ENCODE results near the gene STARD4. TPM values are rescaled to one million over a fixed set of nuclear protein-coding genes. Genes with fewer than 3 reads are reported as not detected.

STARD4 gene
- polyA plus RNA-seq, 3 donors, result 2.8 to 8.6 (median 7.5) TPM

DNA sequence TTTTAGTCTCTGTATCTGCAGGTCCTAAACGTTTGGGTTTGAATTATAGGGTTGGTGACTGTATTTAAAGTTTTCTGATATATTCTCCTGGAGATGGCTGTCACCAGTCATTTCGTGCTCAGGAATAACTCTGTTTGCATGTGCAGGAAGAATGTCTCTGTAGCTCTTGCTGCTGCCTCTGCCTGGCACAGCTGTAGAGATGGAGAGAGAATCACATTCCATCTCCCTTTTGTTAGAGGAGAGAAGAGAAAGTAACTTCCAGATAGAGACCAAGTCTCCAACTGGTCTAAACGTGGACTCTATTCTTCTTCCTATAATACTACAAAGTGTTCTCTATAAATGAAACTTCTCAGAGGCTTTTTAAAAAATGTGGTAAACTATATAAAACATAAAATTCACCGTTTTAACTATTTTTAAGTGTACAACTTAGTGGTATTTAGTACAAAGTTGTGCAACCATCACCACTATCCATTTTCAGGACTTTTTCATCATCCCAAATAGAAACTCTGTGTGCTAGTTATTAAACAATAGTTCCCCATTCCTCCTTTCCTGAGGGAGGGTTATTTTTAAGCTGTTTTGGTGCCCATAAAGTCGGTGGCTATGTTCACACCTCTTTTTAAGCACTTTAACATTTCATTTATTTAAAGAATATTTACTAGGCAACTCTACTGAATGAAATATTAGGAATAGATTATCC lies 20.7 kb upstream of the STARD4 start:
- H3K27ac ChIP-seq (ENCODE audit: low read depth, low read length), result no peak overlapping the region
- WGBS, 3 donors, result 57 to 67% (median 59%) methylated on average over 5 of the region's 5 CpGs

DNA sequence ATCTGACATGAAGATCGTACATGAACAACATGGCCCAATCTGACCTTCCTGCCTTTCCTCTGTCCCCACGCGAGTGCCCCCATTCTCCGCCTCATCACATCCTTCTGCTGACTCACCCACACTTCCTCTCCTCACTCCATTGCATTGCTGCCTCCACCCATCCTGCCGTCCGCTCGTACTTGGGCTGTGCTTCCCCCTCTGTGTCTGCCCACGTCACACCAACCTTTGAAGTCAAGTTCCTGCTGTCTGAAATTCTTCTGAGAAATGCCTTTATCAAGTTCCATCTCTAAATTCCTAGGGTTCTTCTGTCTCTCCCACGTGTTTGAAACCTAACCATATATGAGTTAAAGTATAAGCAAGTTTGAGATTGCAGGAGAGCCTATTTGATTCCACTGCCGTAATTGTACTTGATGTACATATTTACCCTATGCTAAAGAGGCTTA lies 18.0 kb upstream of the STARD4 start:
- H3K27ac ChIP-seq (ENCODE audit: low read depth, low read length), result no peak overlapping the region
- WGBS, 3 donors, result 27 to 62% (median 35%) methylated on average over 10 of the region's 10 CpGs

DNA sequence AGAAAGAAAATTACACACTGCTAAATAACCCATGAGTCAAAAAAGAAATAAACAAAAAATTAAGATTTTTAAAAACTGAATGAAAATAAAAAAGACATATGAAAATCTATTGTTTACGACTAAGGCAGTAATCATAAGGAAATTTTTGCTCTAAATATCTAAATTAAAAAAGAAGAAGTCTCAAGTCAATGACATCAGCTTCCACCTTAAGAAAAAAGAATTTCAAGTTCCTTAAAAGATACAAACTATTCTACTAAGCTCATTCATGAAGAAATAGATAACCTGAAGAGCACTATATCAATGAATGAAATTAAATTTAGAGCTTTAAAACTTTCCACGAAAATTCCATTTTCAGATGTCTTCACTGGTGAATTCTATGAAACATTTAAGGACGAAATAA lies 15.7 kb upstream of the STARD4 start:
- 90 to 93% (median 92%) methylated on average over 3 of the region's 3 CpGs for WGBS, 3 donors
- no peak overlapping the region for H3K27ac ChIP-seq (ENCODE audit: low read depth, low read length)

DNA sequence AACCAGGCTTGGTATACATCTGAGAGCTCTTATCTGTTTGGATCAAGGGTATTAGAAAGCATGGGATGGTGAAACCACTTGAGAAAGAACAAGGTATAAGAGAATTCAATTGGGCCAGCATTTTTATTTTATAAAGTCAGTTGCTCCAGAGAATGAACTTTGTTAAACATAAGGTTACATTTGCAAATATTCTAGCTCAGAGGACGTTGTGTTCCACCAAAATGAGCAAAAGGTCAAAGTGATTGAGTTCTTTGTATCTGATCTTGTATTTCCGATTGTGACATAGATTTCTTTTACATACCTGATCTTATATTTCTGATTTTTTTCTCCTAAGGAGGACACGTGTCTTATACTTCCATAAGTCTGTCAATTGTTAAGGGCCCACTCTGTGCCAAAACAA lies 8.6 kb upstream of the STARD4 start:
- 33 to 86% (median 84%) methylated on average over 3 of the region's 3 CpGs for WGBS, 3 donors
- H3K27ac ChIP-seq (ENCODE audit: low read depth, low read length), result no peak overlapping the region

DNA sequence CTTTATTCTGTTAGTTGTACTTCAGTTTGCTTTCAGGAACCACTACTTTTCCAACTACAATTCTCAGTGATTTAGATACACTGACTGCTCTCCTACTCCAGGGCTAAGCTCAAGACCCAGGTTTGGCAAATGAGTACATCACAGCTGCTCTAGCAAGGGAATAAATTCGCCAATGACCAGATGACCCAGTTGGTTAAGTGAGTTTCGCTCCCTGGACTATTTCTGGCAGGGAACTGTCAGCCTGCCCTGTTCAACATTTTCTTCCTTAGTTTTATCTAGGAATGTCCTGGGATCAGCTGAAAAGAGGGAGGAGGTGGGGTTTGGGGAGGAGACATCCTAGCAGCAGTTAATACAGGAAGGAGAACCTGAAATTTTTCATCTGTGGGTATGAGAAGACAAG lies 6.4 kb upstream of the STARD4 start:
- 70 to 76% (median 75%) methylated on average over 2 of the region's 2 CpGs for WGBS, 3 donors
- H3K27ac ChIP-seq (ENCODE audit: low read depth, low read length), result no peak overlapping the region

DNA sequence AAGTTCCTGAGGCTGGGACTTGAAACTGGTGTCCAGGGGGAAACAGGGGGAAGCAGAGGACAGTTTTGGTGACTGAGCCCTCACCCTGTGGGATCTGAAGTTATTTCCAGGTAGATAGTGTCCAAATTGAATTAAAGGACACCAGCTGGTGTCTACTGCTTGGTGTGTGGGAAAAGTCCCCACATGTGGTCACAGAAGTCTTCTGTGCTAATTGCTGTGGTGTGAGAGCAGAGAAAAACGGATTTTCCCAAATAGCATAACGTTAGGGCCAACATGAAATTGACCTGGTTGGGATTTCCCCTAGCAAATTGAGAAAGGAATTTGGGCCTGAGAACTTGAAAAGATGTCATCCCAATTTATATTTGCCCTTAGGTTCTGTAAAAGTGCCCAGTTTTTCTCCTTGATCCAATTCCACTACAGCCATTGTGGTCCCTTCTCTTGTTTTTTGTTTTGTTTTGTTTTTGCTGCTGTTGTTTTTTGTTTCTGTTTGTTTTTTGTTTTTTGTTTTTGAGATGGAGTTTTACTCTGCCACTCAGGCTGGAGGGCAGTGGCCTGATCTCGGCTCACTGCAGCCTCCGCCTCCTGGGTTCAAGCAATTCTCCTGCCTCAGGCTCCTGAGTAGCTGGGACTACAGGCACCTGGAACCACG lies 5.6 kb upstream of the STARD4 start:
- WGBS, 3 donors, result 82 to 93% (median 92%) methylated on average over 5 of the region's 5 CpGs

DNA sequence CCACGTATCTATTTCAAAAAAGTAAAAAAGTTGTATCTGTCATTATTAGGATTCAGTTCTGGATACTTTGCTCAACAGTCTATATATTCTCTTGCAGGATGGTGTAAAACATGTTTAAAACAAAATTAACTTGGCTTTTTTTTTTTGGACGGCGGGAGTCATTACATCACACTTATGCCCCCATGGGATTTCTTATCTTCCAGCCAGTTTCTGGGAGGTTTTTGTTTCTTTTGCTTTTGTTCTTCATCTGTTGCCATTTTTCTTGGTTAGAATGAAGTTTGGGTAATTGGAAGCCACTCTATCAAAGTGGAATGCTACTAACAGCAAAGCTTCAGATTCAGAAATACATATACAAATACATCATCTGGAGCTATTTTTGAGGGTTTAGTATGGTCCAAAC lies 1.8 kb upstream of the STARD4 start:
- 69 to 89% (median 73%) methylated on average over 3 of the region's 3 CpGs for WGBS, 3 donors
- H3K27ac ChIP-seq (ENCODE audit: low read depth, low read length), result no peak overlapping the region

More for the DNA sequence above, 5.6 kb upstream of the STARD4 start:
- no peak overlapping the region for H3K27ac ChIP-seq (ENCODE audit: low read depth, low read length)

DNA sequence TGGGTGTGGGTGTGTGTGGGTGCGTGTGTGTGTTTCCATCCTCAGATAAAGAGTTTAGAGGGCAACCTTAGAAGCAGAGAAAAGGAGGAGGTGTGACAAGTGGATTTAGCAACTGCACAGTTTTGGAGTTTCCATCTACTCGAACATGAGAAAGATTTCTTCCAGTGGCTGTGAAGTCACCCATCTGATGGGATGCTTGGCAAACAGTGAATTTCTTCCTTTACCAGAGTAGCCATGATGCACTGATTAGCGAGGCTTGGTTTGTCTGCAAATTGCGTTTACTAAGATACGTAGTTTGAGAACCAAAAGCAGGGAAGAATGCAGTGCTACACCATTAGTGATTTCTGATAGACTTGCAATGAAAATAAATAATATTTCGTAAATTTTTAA lies 791 bp upstream of the STARD4 start:
- WGBS, 3 donors, result 19 to 23% (median 22%) methylated on average over 6 of the region's 6 CpGs
- no peak overlapping the region for H3K27ac ChIP-seq (ENCODE audit: low read depth, low read length)

DNA sequence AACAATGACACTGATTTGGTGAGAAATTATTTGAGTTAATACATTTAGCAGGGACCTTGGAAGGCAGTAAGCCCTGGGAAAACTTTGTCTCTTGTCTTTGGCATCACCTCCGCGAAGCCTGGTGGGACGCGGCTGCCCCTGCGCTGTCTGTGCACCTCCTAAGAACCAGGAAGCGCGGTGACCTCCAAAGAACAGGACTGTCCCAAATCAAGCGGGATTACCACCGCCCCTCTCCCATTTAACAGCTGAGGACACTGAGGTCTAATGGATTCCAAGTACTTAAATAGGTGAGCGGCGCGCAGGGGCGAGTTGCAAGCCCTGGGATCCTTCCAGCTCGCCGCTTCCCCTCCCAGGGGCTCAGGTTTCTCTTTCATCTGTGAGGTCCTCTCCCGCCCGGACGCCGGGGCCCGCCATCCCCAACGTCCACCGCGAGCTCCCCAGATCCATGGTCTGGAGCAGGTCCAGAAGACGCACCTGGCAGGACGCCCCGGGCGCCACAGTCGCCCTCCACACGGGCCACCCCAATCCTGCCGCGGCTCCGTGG lies 432 bp downstream of the STARD4 start:
- WGBS, 3 donors, result 0 to 1% (median 1%) methylated on average over 29 to 32 of the region's 32 CpGs
- H3K27ac ChIP-seq (ENCODE audit: low read depth, low read length), result no peak overlapping the region

DNA sequence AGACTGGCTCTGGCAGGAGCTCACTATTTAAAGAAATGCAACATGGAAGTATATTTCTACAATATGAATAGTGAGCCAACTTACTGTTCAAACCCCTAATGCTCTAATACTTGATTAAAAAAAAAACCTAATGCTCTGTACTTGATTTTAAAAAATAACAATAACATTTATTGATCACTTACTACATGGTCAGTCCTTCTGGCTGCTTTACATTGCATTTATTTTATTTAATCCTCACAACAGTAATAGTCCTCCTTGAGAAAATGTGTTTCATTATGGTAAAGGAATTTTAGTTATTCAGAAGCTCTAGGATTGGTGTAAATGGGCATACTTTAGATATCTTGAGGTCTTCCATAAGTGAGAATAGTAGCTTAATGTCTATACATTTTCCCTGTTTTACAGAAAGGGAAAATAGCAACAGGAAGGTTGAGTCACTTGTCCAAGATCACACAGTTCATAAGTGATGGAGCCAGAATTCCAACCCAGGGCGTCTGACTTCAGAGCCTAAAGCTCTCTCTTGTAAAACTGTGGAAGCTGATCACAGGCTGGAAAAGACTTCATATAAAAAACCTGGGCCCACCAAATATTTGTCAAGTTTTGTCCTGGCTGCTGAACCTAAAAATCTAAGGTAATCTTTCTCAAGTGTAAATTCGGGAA lies 1.0 kb downstream of the STARD4 start:
- 5 to 11% (median 6%) methylated on average over 2 of the region's 2 CpGs for WGBS, 3 donors
- H3K27ac ChIP-seq (ENCODE audit: low read depth, low read length), result no peak overlapping the region

DNA sequence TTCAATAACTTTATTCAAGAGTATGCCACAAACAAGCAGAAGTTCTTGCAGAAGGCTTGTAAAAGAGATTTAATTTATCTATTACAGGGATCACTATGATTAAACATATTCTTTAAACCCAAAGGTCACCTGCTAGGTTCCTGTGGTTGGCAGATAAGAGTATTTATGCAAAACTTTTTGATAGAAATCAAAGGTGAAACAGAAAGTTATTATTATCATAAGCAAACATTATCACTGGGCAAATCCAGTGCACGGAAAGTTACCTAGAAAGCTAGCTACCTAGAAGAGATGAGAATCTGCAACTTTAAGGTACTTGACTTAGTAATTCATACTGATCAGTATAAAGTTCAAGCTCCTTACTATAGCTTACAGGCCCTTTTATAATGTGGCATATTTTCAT lies 3.2 kb downstream of the STARD4 start:
- WGBS, 3 donors, result 32 to 90% (median 84%) methylated on average over 1 of the region's 1 CpG
- H3K27ac ChIP-seq (ENCODE audit: low read depth, low read length), result no peak overlapping the region

DNA sequence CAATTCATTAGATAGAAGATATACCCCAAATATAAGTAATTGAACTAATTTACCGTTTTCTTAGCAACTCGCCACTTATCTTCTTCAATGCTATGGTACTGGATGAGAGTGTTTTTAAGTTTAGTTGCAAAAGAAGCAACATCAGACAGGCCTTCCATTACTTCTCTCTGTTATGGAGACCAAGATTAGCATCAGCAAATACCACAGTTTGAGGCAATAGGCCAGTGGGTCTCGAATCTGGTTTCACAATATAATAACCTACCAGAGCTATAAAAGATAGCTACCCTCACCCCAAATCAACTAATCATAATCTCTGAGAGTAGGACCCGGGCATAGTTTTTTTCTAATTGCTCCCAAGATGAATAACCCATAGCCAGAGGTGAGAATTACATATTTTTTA lies 5.1 kb downstream of the STARD4 start:
- 86 to 88% (median 87%) methylated on average over 4 of the region's 4 CpGs for WGBS, 3 donors
- H3K27ac ChIP-seq (ENCODE audit: low read depth, low read length), result no peak overlapping the region

DNA sequence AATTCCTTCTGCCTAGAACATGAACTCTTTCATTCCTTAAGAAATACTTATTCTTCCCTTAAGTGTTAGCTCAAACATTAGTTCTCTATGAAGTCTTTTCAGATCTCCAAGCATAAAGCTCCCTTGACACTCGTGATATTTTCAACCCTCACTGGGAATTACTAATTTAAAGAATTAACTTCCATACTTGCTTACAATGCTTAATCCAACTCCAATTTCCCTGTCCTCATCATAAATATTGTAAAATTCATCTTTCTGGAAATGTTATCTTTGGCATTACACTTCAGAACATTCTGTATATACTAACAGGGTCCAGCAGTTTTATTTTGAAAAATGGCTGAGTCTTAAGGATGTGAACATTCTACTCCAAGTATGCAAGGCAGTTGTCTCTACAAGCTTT lies 7.2 kb downstream of the STARD4 start:
- H3K27ac ChIP-seq (ENCODE audit: low read depth, low read length), result no peak overlapping the region
- WGBS, 3 donors, result 59 to 87% (median 74%) methylated on average over 1 of the region's 1 CpG

DNA sequence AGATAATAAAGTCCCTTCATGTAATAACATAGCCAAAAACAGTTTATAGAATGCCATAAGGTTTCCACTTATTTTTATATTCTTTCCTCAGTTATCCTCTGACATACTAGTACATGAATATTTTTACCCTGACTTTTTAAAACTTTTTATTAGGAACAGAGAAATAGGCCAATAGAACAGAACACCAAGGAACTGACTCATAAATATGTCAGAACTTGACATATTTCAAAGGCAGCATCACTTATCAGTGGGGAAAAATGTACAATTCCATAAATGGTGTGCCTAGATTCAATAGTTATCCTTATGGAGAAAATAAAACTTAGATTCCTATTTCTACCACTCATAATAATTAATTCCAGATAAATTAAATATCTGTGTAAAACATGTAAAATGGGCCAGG lies 9.4 kb downstream of the STARD4 start:
- H3K27ac ChIP-seq (ENCODE audit: low read depth, low read length), result no peak overlapping the region

DNA sequence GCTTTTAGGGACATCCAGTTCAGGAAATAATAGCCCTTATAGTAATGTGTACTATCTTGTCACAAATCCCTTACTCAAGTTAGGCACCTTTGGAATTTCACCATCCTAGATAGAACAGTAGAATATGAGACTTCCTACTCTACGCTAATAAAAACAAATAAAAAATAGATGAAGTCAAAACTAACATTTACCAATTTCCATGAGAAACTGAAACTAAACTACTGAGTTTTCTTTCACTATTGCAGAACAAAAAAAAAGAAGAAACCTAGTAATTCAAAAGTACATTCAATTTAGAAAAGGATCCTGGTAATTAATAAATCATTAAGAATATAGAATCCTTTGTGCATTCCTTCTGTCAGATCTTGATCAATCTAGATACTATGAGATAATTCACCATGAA lies 14.0 kb downstream of the STARD4 start:
- 68 to 83% (median 79%) methylated on average over 1 of the region's 1 CpG for WGBS, 3 donors

DNA sequence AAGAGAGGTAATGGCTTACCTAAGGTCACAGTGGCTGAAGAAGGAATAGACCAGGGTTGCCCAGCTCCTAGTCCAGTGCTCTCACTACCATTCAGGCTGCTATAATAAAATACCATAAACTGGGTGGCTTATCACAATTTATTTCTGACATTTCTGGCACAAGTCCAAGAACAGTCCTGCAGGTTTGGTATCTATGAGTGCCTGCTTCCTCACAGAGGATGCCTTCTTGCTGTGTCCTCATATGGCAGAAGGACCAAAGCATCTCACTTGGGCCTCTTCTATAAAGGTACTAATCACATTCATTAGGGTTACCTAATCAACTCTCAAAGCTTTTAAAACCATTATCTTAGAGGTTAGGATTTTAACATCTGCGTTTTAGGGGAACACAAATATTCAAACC lies 17.2 kb downstream of the STARD4 start:
- WGBS, 3 donors, result 92 to 100% (median 97%) methylated on average over 1 of the region's 1 CpG

More for the DNA sequence above, 14.0 kb downstream of the STARD4 start:
- no peak overlapping the region for H3K27ac ChIP-seq (ENCODE audit: low read depth, low read length)

DNA sequence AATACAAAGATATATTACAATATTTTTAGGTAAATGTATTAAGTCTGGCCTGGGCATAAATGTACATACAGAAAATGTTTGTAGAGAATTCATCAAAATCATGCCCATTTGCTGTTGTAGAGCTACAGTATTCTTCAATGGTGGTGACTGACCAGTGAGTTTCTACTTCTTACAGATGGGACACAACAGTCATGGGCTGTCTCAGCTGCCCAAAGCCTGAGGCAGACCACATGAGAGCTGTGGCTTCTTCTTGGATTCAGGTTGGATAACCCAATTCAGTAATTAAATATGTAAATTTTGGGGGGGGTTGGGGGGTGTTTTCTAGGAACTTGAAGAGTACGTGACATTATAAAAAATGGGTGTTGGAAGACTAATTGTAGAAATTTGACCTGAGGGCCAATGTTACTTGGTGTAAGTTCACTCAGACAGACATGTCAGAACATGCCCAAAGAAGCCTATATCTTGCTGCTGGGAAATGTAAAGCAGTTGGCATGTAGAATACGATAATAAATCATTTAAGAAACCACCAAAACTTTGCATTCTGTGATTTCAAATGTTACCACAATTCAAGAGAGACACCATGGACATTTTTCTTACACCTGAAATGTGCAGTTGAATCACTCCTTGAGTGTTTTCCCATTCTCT lies 17.9 kb downstream of the STARD4 start:
- 91 to 97% (median 95%) methylated on average over 2 of the region's 2 CpGs for WGBS, 3 donors
- H3K27ac ChIP-seq (ENCODE audit: low read depth, low read length), result no peak overlapping the region

More for the DNA sequence above, 17.2 kb downstream of the STARD4 start:
- H3K27ac ChIP-seq (ENCODE audit: low read depth, low read length), result no peak overlapping the region

DNA sequence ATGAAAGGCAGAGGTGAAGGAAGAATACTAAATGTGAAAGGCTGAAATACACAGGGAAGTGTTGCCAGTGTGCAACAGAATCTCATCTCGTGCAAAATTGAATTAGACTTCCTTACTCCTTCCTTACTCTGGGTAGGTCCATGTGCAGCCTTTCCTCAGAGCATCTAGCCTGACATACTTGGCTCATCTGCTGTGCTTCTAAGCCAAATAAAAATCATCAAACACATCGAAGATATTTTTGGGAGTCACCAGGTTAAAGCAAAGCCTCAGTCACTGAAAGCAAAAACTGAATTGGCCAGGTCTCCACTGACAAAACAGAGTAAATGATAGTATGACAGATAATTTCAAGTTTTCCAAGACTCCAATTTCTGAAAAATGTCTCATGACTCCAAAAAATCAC lies 19.3 kb downstream of the STARD4 start:
- WGBS, 3 donors, result 55 to 73% (median 62%) methylated on average over 2 of the region's 2 CpGs
- H3K27ac ChIP-seq (ENCODE audit: low read depth, low read length), result no peak overlapping the region

DNA sequence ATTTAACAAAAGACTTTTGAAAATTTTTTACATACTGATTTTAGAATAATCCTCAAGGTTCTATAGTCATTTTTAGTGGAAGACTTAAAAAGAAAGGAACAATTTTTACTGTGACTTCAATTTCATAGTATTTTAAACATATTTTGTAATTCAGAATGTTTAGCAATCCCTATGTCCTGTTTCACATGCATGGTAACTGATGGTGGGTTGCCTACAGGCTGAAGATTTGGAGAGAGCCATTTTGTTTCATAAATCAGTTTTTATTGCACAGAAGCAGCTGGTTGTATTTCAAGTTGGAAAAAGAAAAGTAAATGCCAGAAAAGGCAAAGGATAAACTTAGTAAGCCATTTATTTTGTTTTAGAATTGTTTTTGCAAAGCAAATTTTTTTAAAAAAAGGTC lies 24.0 kb downstream of the STARD4 start:
- H3K27ac ChIP-seq (ENCODE audit: low read depth, low read length), result no peak overlapping the region
